GM21619 (cell line): Measurements from ENCODE around the gene THUMPD1.
"Not testable (repeated sequence)": the region's sequence is repeated elsewhere in the genome, so short reads cannot be mapped to it uniquely, and the experiment has no call there.

Experiments
- ATAC-seq: cut with Tn5 transposase; IDR thresholded peaks from one replicate; pipeline ENCODE4 v1.9.1; 2021; ENCODE audit not compliant: unreplicated experiment

Gene THUMPD1

GRCh38 chr16:20741554-20742285, at the start of gene THUMPD1:
Gene THUMPD1 (minus strand): TSS chr16:20741818. CDS start chr16:20741739, 79 bp downstream.
- peak; percentile 86 for ATAC-seq

GRCh38 chr16:20789130-20789529, 47.5 kb upstream of the THUMPD1 start:
- ATAC-seq: no peak

DNA sequence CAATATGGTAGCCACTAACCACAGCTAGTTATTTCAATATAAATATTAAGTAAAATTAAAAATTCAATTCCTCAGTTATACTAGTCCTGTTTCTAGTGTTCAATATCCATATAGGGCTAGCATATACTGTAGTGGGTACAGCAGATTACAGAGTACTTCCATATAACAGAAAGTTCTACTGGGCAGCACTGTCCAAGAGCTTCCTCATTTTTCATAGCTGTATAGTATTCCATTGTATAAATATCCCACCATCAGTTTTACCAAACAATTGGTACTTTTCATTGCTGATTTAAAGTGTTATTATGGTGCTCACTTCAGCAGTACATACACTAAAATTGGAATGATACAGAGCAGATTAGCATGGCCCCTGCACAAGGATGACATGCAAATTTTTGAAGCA, 42.6 kb upstream of the THUMPD1 start:
- no peak for ATAC-seq

GRCh38 chr16:20782470-20782869, 40.9 kb upstream of the THUMPD1 start:
- no peak for ATAC-seq

GRCh38 chr16:20781697-20782096, 40.1 kb upstream of the THUMPD1 start:
- ATAC-seq: no peak

DNA sequence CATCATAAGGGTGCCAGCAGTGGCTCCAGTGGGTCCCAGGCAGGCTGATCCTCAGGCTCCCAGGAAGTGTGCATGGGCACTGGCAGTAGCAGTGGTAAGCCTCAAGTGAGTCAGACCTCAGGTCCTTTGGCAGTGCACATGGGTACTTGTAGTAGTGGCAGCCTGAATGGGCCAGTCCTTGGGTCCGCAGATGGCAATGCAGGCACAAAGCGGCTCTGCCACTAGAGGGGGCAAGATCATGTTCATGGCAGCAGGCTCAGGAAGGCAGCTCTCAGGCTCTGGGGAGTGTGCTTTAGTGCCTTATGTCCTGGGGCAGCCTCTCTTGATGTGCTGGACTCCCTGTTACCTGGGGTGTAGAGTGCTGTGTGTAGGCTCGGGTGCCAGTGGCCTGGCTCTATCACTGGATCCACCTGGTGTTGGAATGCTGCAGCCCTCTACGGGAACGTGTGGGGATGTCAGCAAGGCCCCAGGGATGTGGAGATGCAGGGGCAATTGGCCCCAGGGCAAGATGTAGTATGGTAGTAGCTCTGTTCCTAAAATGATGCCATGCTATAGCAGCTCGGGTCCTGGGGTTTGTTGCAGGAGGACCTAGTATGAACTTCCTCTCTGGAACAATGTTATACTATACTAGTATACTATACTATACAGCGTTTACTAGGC, 33.2 kb upstream of the THUMPD1 start:
- no peak for ATAC-seq

DNA sequence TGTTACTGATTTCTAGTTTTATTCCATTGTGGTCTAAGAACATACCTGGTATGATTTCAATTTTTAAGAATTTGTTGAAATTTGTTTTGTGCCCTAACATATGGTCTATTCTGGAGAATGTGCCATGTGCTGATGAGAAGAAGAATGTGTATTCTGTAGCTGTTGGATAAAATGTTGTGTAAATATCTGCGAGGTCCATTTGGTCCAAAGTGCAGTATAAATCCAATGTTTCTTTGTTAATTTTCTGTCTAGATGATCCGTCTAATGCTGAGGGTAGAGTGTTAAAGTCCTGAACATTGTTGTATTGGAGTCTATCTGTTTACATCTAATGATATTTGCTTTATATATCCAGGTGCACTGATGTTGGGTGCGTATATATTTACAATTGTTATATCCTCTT, 32.1 kb upstream of the THUMPD1 start:
- no peak for ATAC-seq

GRCh38 chr16:20768818-20769217, 27.2 kb upstream of the THUMPD1 start:
- no peak for ATAC-seq

GRCh38 chr16:20768121-20768520, 26.5 kb upstream of the THUMPD1 start:
- no peak for ATAC-seq

GRCh38 chr16:20767577-20767976, 26.0 kb upstream of the THUMPD1 start:
- no peak for ATAC-seq

DNA sequence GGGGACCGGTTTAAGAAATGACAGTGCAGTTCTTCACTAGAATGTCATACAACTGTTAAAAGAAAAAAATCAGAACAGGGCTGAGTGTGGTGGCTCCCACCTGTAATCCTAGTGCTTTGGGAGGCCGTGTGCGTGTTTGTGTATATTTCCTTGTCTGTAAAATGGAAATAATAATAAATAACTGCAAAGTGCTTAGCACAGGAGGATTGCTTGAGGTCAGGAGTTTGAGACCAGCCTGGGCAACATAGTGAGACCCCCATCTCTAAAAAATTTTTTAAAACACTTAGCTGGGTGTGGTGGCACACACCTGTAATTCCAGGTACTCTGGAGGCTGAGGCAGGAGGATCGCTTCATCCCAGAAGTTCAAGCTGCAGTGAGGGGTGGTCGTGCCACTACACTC, 24.7 kb upstream of the THUMPD1 start:
- ATAC-seq: no peak

GRCh38 chr16:20765732-20766131, 24.1 kb upstream of the THUMPD1 start:
- ATAC-seq: no peak

DNA sequence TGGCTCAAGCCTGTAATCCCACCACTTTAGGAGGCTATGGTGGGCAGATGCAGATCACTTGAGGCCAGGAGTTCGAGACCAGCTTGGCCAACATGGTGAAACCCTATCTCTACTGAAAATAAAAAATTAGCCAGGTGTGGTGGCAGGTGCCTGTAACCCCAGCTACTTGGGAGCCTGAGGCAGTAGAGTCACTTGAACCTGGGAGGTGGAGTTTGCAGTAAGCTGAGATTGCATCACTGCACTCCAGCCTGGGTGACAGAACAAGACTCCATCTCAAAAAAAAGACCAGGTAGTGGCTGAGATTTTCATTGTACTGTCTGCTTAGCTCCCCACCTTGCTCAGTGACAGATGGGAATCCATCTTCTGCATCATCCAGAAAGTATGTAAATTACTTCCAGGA, 22.8 kb upstream of the THUMPD1 start:
- not testable (repeated sequence) for ATAC-seq

DNA sequence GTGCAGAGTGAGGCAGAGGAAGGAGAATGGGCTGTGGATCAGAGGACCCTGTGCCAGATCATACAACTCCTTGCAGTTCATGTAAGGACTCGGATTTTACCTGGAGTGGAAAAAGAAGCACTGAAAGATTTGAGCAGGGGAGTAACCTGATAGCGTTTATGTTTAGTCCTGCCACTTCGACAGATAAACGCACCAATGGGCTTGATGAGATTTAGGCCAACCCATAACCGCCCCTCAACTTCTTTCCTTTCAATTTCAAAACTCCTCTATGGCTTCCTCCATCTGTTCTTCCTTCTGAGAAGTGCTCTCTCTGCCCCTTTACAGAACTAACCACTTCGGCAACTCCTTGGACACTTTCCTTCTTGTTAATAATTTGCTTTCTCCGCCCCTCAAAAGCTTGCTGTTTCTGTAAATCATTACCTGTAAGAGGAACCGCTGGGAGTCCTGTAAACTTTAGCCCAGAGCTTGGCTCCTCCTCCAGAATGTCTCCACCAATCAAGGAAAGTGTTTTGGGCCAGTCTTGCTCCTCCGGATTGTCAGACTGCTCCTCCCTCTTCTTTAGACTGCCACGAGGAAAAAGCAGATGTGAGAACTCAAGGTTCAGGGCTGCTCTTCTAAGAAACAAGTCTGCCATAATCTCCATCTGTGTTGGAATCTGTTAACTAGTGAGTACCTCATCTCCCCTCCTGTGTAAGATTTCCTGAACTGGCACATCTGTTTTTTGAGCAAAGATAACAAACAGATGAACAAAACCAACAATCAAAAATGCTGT, 22.0 kb upstream of the THUMPD1 start, which contains the start of gene ACSM3:
ACSM3 (plus strand) TSS at position 554 of the 772 bp plus-strand sequence. CDS start 6,021 bp downstream, outside the sequence.
- ATAC-seq: peak; percentile 97

DNA sequence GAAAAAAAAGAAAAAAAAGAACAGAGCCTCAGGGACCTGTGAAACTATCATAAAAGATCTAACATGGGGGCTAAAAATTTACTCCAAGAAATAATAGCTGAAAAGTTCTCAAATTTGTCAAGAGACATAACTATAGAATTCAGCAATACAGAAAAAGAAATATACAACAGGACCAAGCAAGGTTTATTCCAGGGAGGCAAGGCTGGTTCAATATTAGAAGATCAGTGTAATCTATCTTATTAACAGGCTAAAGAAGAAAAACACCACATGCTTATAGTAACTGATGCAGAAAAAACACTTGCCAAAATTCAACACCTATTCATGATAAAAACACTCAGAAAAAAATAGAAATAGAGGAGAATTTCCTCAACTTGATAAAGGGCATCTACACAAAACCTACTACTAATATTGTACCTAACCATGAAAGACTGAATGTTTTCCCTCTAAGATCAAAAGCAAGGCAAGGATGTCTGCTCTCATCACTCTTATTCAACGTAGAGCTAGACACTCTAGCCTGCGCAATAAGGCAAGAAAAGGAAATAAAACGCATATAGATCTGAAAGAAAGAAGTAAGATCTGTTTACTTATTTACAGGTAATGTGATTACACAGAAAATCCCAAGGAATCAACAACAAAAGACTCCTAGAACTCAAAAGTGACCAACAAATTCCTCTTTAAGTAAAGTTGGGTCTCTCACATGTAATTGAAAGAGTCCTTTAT, 20.9 kb upstream of the THUMPD1 start:
- ATAC-seq: no peak

- no peak for ATAC-seq
Measured at GRCh38 chr16:20761175-20761574, 19.6 kb upstream of the THUMPD1 start.

- no peak for ATAC-seq
Measured at GRCh38 chr16:20760346-20760745, 18.7 kb upstream of the THUMPD1 start.

- ATAC-seq: not testable (repeated sequence)
Measured at GRCh38 chr16:20755799-20756198, 14.2 kb upstream of the THUMPD1 start.

DNA sequence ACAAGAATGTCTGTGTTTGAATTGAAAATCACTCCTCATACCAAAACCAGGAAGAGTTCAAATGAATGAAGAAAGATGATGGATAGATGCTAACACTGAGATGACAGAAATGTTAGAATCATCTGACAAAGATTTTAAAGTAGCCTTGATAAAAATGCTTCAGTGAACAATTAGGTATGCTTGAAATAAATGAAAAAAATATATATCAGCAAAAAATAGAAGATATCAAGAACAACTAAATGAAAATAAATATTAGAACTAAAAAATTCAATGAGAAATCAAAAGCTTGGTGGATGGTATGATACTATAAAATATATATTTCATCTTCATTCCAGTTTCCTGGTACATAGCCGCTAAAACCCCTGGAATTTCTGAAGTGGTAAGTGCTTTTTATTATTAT, 13.6 kb upstream of the THUMPD1 start:
- no peak for ATAC-seq

DNA sequence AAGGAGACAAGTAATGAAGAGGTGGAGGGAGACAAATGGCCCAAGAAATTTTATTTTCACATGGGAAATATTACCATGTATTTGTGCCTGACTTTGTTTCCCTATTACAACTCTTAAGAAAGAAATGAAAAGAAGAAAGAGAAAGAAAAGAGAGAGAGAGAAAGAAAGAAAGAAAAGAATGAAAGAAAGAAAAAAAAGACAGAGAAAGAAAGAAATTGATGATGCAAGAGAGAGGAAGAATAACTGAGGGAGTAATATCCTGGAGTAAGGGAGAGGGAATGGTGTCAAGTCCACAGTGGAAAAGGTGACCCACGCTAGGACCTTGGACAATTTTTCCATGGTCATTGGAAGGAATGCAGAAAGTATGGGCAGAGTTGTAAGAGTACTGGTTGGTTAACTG, 12.1 kb upstream of the THUMPD1 start:
- ATAC-seq: no peak

GRCh38 chr16:20750558-20750957, 8.9 kb upstream of the THUMPD1 start:
- ATAC-seq: no peak
